Osteocyte (in vitro differentiated cells): ENCODE measurements around the gene SERPINA3. TPM values are rescaled to one million over a fixed set of nuclear protein-coding genes. Genes with fewer than 3 reads are reported as not detected.

Experiments used
- DNase-seq: peaks from one replicate; pipeline ENCODE4 v3.0.0; 2021; ENCODE audit warnings: mixed read lengths; ENCODE audit not compliant: unreplicated experiment; ENCODE audit errors: extremely low spot score
- H3K27ac Mint-ChIP-seq: one replicate; pipeline ENCODE4 v1.8.0; 2021; ENCODE audit warnings: mild to moderate bottlenecking, mixed read lengths; ENCODE audit not compliant: unreplicated experiment
- H3K27me3 Mint-ChIP-seq: one replicate; pipeline ENCODE4 v1.8.0; 2021; ENCODE audit warnings: mixed read lengths; ENCODE audit not compliant: unreplicated experiment
- H3K36me3 Mint-ChIP-seq: one replicate; pipeline ENCODE4 v1.8.0; 2021; ENCODE audit warnings: mixed read lengths; ENCODE audit not compliant: unreplicated experiment
- H3K4me1 Mint-ChIP-seq: one replicate; pipeline ENCODE4 v1.8.0; 2021; ENCODE audit warnings: mixed read lengths; ENCODE audit not compliant: unreplicated experiment
- H3K4me3 Mint-ChIP-seq: one replicate; pipeline ENCODE4 v1.8.0; 2021; ENCODE audit warnings: mild to moderate bottlenecking, moderate library complexity, mixed read lengths; ENCODE audit not compliant: unreplicated experiment
- H3K9me3 Mint-ChIP-seq: one replicate; pipeline ENCODE4 v1.8.0; 2021; ENCODE audit warnings: mixed read lengths; ENCODE audit not compliant: unreplicated experiment
- CTCF ChIP-seq: fragments of 200-600 bp; sonication (generic); IDR thresholded peaks from 2 replicates; pipeline ENCODE4 v1.5.0; 2021; ENCODE audit warnings: antibody characterized with exemption, mild to moderate bottlenecking, moderate library complexity
- total RNA-seq: library from RNA; stranded (reverse); gene quantifications from 2 replicates; pipeline ENCODE4 v1.2.1, GENCODE V29; 2021

SERPINA3 gene
- total RNA-seq, 1 donor from 2014 or later = 1.2 TPM

- Mint-ChIP-seq H3K9me3 (no peaks in the 10 kb centered on the region), H3K4me1 (peaks cover 33% of the 10 kb centered on the region), H3K36me3 (no peaks in the 10 kb centered on the region), H3K27ac (peak overlapping the region; percentile 81), H3K4me3 (no peak overlapping the region), H3K27me3 (no peaks in the 10 kb centered on the region)
- no peak for TF ChIP-seq CTCF
- DNase-seq = no peak
Observed at GRCh38 chr14:94665544-94665943, 53.4 kb downstream of the SERPINA3 start.

- no peaks in the 10 kb centered on the region for H3K27me3 Mint-ChIP-seq
- H3K36me3 Mint-ChIP-seq = no peaks in the 10 kb centered on the region
- no peak for TF ChIP-seq CTCF
- DNase-seq = peak; percentile 42
- no peak overlapping the region for H3K4me3 Mint-ChIP-seq
- H3K9me3 Mint-ChIP-seq = no peaks in the 10 kb centered on the region
- no peak overlapping the region for H3K27ac Mint-ChIP-seq
- H3K4me1 Mint-ChIP-seq = peaks cover 34% of the 10 kb centered on the region
Observed at GRCh38 chr14:94670692-94671285, 58.6 kb downstream of the SERPINA3 start.

- no peaks in the 10 kb centered on the region for H3K36me3 Mint-ChIP-seq
- TF ChIP-seq CTCF = peak; percentile 33
- peak; percentile 60 for DNase-seq
- no peaks in the 10 kb centered on the region for H3K27me3 Mint-ChIP-seq
- H3K9me3 Mint-ChIP-seq = no peaks in the 10 kb centered on the region
- no peak overlapping the region for H3K27ac Mint-ChIP-seq
- H3K4me1 Mint-ChIP-seq = peaks cover 26% of the 10 kb centered on the region
- no peak overlapping the region for H3K4me3 Mint-ChIP-seq
Observed at GRCh38 chr14:94671870-94672444, 59.8 kb downstream of the SERPINA3 start.

GRCh38 chr14:94673071-94673470, 60.9 kb downstream of the SERPINA3 start:
- Mint-ChIP-seq H3K27me3 (no peaks in the 10 kb centered on the region), H3K27ac (no peak overlapping the region), H3K36me3 (no peaks in the 10 kb centered on the region), H3K4me3 (no peak overlapping the region), H3K4me1 (peaks cover 19% of the 10 kb centered on the region), H3K9me3 (no peaks in the 10 kb centered on the region)
- TF ChIP-seq CTCF = no peak
- DNase-seq = peak; percentile 66

Other genes starting within 250 kb of the SERPINA3 start
- gene SERPINA2, start 245.7 kb upstream of the SERPINA3 start, total RNA-seq = not detected in 2 replicates
- gene SERPINA1, start 223.8 kb upstream of the SERPINA3 start, total RNA-seq = not detected in 2 replicates
- gene SERPINA11, start 159.6 kb upstream of the SERPINA3 start, total RNA-seq = not detected in 2 replicates
- gene SERPINA9, start 136.2 kb upstream of the SERPINA3 start, total RNA-seq = not detected in 2 replicates
- gene SERPINA12, start 102.9 kb upstream of the SERPINA3 start, total RNA-seq = not detected in 2 replicates
- gene SERPINA4, start 50.9 kb upstream of the SERPINA3 start, total RNA-seq = not detected in 2 replicates
- gene SERPINA5, start 31.0 kb upstream of the SERPINA3 start, total RNA-seq = 0.16 TPM in 1 of 2 replicates, not detected in the other
- not detected in 2 replicates for gene GSC, start 157.7 kb downstream of the SERPINA3 start, total RNA-seq